Measurements from ENCODE around the gene TLE3.

Gene TLE3

GRCh38 chr15:70061696-70062270 lies 35.9 kb downstream of the TLE3 start:
- DNase-seq: peak; percentile 5

GRCh38 chr15:70060993-70061305 lies 36.8 kb downstream of the TLE3 start:
- peak; percentile 36 for DNase-seq

DNA sequence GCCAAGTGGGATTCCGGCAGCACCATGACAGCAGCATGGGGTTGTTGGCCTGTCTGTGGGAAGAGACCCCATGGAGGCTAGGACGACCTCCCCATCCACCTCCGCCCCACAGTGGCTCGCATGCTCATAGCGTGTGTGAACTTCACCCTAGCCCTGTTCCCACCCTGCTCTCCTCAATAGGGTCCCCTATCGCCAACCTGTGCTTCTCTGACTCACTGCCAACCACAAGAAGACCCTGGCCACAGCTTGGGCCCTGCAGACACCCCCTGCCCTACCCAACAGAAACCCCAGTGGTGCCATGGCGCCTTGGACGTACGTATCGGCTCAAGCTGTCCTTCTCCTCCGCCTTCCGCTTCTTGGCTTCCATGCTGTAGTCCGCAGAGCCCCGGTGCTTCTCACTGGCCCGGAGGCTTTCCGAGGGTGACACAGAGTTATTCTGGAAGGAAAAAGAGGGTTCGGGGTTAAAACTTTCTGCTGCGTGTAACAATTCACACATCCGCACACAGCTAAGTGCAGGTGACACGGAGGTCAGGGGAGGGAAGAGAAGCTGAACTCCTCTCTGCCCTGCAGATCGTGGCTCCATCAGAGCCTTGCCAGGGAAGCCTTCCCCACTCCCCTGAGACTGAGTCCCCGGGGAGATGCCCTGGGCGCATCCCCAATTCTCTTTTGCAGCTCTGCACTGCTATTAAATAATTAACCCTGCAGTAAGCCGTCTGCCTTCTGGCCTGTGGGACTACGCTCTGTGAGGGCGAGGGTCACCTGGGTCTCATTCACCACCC lies 37.3 kb downstream of the TLE3 start:
- peak; percentile 30 for DNase-seq

DNA sequence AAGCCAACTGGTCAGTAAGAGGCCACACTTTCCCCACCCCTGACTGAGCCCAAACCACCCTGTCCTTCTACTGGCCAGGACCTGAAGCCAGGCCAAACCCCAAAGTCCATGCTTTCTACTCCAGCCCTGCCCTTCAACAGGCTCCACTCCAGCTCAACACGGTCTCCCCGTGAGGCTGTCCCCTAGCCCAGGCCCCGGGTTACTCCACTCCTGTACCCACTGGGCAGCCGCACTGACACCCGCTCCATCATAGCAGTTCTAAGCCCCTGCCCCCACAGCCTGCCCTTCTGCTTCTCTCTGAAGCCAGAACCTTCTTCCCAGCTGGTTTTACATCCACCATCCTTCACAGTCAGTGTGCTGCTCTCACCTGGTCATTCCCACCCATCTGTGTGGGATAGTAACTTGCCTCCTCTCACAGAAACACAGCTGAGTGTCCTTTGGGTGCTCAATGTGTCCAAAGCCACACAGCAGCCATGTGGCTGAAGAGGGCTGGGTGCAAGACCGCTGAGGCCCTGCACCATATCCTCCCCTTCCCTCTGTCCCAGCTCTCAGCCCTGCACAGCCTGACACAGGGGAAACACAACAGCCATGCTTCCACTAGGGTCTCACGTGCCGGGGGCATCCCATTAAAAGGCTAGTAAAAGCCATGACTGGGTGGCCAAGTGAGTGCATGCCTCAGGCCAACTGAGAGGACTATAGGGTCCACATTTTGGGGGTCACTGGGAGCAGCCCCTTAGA lies 38.1 kb downstream of the TLE3 start:
- peak; percentile 52 for DNase-seq

GRCh38 chr15:70058642-70059360 lies 38.9 kb downstream of the TLE3 start:
- DNase-seq: peak; percentile 53

DNA sequence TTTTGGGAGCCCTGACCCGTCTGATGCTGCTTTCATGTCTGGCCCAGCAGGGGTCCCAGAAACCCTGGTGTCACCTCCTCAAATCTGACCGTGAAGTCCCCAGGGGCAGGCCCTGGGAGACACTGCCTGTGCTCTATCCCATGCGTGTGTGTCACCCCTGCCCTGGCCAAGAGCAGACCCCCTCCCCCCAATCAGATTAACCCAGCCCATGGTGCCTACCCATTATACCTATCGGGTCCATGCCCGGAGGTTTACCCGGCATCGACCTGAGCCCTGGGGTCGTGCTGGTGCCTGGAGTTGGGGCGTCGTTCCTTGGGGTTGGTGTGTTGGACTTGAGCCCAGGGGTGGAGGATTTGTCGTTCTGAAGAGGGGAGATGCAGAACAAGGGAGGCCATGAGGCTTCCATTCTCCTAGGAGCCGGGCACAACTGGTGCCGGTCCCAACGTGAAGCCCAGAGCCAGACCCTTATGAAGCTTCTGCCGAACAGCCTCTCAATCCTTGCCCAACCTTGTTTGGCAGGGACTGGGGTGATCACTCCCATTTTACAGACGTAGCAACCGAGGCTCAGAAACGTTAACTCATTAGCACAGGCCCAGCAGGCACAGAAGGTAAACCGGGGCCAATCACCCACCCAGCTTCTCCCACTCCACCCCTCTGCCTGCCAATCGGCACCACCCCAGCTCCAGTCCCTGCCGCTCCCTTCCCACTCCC lies 39.6 kb downstream of the TLE3 start:
- peak; percentile 52 for DNase-seq

DNA sequence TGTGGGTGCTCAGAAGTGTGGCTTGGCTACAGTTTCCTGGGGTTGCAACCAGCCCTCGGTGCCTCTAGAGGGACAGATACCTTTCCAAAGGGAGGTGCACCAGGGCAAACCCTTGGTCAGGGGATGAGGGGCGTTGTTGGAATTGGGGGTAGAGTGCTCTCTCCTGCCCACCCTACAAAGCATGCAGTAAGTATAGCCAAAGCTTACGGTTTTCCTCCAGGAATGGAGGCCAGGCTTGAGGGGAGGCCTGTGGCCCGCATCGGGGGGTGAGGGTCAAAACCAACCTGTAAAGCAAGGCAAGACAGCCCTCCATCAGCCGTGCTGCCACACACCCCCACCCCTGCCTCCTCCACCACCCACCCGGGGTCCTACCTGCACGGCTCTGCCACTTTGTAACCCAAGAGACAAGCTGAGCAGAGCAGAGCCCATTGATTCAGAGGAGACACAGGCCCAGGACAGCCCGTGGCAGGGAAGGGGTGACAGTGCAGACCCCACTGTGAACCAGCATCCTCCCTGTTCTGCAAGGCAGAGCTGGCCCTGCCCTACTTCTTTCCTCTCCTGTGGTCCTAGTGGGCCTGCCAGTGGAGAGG lies 41.5 kb downstream of the TLE3 start:
- DNase-seq: peak; percentile 42

- peak; percentile 43 for DNase-seq
Measured at GRCh38 chr15:70055601-70056051, 42.1 kb downstream of the TLE3 start.

DNA sequence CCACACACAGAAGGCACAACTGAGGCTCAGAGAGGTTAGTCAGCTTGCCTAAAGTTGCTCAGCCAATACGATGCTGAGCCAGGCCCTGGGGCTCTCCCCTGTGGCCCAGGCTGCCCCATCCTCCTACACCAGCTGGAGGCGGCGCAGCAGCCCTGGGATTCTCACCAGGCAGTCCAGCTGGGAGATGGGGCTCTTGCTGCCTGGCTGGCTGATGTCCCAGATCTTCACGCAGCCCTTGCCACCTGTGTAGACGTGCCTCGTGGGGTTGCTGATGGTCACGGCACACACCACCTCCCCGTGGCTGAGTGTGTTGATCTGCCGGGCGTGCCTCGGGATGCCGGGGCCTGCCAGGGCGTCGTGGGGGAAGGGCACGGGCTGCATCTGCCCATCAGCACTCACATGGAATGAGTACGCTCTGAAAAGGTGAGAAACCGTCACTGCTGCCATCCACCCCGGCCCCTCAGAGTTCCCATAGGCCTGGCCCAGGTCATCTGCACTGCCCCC lies 42.8 kb downstream of the TLE3 start:
- peak; percentile 38 for DNase-seq

DNA sequence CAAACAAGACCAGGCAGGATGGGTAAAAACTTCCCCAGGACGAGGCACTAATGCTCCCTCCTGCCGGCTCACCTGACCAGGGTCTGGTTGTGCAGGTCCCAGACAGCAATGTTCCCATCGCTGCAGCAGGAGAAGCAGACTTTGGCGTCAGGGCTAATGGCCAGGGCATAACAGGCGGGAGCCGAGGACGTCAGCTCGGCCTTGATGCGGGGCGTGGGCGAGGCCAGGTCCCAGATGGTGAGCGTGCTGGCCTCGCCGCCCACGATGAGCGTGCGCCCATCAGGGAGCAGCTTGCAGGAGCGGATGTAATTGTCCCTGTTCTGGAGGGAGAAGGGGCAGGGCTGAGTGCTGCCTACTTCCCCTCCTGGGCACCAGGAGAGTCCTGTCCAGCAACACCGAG lies 43.4 kb downstream of the TLE3 start:
- DNase-seq: peak; percentile 53

DNA sequence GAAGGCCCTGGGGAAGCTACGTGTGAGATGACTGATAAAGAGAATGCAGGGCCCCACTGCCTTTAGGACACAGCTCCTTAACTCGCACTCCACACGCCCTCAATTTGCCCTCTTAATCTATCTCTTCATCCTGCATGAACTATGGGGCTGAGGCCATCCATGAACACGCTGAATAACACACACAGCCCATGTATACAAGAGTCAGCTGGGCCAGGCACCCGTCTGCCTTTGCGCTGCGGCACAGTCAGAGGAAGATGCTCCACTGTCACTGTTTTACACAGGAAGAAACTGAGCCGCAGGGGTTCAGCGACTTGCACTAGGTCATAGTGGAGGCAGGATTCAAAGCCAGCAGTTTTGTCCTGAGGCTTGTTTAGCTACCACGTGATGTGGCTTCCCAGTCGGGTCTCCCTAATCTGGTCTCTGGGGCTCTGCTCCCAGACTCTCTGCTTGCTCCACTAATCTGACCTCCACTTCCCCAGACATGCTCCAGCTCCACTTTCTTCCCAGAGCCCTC lies 43.9 kb downstream of the TLE3 start:
- peak; percentile 43 for DNase-seq

GRCh38 chr15:70053001-70053715 lies 44.6 kb downstream of the TLE3 start:
- peak; percentile 50 for DNase-seq

- peak; percentile 59 for DNase-seq
Measured at GRCh38 chr15:70051948-70052633, 45.6 kb downstream of the TLE3 start.

- DNase-seq: peak; percentile 50
Measured at GRCh38 chr15:70050970-70051369, 46.7 kb downstream of the TLE3 start.

- DNase-seq: peak; percentile 25
Measured at GRCh38 chr15:70050441-70050840, 47.3 kb downstream of the TLE3 start.

GRCh38 chr15:70049701-70050301 lies 47.9 kb downstream of the TLE3 start:
- peak; percentile 48 for DNase-seq

- DNase-seq: peak; percentile 38
Measured at GRCh38 chr15:70048578-70049514, 48.9 kb downstream of the TLE3 start.

GRCh38 chr15:70048198-70048565 lies 49.5 kb downstream of the TLE3 start:
- peak; percentile 57 for DNase-seq

All from activated effector memory CD4-positive, alpha-beta T cell treated with anti-CD3 and anti-CD28 coated beads, Interleukin-2, amount 50 U/mL, for 16 hours (primary cell).